ENCODE measurements around the gene TCTN2.

The TCTN2 gene

GRCh38 chr12:123741937-123742572 is 71.1 kb downstream of the TCTN2 start:
- no peak for DNase-seq (ENCODE audit: low read depth in 2 of 2)

GRCh38 chr12:123743002-123743401 is 72.1 kb downstream of the TCTN2 start:
- DNase-seq (ENCODE audit: low read depth in 2 of 2): no peak

DNA sequence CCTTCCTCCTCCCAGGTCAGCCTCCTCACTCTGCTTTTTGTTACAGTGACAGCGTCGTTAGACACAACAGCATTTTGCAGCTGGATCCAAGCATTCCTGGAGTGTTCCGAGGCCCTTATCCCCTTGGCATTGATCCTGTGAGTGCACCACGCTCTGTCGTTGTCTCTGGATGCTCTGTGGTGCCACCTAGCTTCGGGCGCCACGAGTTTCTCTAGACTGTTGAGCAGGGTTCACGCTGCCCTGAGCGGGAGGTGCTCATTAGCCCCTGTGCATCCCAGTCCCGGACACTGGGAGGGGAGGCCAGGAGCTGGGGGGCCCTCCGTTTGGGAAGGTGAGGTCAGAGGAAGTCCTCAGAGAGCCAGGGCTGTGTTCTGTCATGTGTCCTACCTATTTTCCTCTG is 73.9 kb downstream of the TCTN2 start:
- DNase-seq (ENCODE audit: low read depth in 2 of 2): no peak

DNA sequence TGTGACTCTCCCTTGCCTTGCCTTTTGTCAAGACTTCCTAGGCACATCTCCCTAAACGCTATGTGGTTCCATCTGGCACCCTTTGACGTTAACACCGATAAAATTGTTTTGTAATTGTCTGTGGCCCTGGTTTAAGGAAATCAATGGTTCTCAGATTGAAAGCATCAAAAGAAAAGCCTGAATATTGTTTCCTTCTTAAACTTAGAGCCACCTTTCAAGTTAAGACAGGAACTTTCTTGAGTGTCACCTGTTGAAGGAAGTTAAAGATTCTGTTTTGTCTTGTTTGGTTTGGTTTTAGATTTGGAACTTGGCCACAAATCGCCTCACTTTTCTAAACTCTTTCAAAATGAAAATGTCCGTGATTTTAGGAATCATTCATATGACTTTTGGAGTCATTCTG is 76.4 kb downstream of the TCTN2 start:
- no peak for DNase-seq (ENCODE audit: low read depth in 2 of 2)

- no peak for DNase-seq (ENCODE audit: low read depth in 2 of 2)
Measured at GRCh38 chr12:123748161-123748560, 77.2 kb downstream of the TCTN2 start.

- DNase-seq (ENCODE audit: low read depth in 2 of 2): no peak
Measured at GRCh38 chr12:123748661-123749060, 77.7 kb downstream of the TCTN2 start.

DNA sequence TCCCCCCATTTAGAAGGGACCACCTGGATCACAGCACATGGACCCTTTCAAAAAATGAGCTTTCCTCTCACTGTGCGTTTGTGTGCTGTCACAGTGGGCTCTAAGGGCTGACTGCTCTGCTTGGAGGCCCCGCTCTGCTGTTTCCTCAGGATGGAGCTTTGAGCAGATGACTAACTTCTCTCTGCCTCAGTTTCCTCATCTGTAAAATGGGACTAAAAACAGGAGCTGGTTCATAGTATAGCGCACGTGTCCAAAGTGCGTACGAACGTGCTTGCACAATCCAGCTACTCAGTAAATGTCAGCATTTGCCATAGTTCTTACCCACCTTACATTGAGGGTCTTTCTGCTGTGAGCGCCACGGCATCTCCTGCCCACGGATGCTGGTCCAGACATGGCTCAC is 78.4 kb downstream of the TCTN2 start:
- no peak for DNase-seq (ENCODE audit: low read depth in 2 of 2)

GRCh38 chr12:123750159-123750656 is 79.3 kb downstream of the TCTN2 start:
- no peak for DNase-seq (ENCODE audit: low read depth in 2 of 2)

GRCh38 chr12:123752046-123752445 is 81.1 kb downstream of the TCTN2 start:
- no peak for DNase-seq (ENCODE audit: low read depth in 2 of 2)

DNA sequence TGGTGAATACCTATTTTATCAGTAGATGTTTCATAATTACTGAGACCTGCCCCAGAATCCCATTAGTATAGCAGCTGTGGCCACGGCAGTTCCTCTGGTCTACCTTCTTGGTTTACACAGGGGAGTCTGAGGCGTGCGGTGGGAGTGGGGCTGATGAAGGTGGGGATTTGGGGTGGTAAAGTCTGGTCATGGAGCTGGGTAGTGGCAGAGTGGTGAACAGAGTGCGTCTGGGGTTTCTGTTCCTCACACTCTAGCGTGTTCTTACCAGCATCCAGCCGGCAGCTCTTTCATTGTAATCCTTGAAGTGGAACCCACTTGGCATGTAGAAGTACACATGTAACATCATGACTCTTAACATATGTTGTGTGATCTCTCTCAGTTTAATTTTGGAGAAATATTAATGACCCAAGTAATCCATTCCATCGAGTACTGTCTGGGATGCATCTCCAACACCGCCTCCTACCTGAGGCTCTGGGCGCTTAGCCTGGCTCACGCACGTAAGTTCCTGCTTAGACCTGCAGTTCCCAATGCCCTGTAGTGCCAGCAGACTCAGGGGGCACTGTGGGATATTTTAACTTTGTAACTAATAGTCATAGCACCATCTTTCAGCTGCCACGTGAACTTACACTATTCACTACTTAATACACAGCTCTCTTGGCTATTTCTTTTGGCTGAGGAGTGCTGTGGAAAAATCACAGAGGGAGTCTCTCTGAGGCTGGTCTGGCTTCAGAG is 83.3 kb downstream of the TCTN2 start:
- no peak for DNase-seq (ENCODE audit: low read depth in 2 of 2)

DNA sequence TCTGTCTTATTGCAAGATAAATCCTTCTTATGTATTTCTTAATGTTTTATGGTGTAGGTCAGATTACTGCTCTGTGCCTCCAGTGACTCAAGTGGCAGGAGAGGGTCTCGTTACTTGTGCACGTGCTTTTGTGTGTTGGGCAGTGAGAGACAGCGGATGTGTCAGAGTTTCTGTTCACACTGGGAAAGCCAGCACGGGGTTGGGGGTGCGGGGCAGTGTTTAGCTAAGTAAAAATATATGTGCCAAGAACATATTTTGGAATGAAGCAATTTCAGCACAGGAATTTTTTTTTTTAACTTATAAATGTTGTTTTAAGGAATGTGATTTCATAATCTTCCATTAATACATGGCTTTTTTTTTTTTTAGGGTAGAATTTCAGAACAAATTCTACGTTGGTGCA is 86.6 kb downstream of the TCTN2 start:
- DNase-seq (ENCODE audit: low read depth in 2 of 2): peak; percentile 26 to 28
